Right ventricle myocardium superior (tissue), 1 donor: ENCODE results near the gene WRAP73. TPM values are rescaled to one million over a fixed set of nuclear protein-coding genes. Genes with fewer than 3 reads are reported as not detected.

Source experiments
- ATAC-seq: fragments of 200-7000 bp; cut with Tn5 transposase; one replicate; pipeline ENCODE4 v1.9.1; 2020; ENCODE audit warnings: mild to moderate bottlenecking; ENCODE audit not compliant: poor library complexity
- DNase-seq: peaks from one replicate; pipeline ENCODE4 v3.0.0-alpha.2; 2020
- intact Hi-C: fragments of 100-400 bp; cut with DNase I; formaldehyde crosslinking; loops from one replicate; pipeline ENCODE4 v1.11.2; 2022
- total RNA-seq: library from RNA; stranded (reverse); fragmentation: NEBNext Ultra II Directional; extraction: Animal tissue kit (Norgen Biotek cat#: 25700); gene quantifications from one replicate; pipeline ENCODE4 v1.2.1, GENCODE V29; 2021
- donor health status: DM: no; HTN: yes; CAD: no; lungs with severe emphysema.

WRAP73 gene
- total RNA-seq, 1 donor from 2014 or later, result 10.0 TPM

DNA sequence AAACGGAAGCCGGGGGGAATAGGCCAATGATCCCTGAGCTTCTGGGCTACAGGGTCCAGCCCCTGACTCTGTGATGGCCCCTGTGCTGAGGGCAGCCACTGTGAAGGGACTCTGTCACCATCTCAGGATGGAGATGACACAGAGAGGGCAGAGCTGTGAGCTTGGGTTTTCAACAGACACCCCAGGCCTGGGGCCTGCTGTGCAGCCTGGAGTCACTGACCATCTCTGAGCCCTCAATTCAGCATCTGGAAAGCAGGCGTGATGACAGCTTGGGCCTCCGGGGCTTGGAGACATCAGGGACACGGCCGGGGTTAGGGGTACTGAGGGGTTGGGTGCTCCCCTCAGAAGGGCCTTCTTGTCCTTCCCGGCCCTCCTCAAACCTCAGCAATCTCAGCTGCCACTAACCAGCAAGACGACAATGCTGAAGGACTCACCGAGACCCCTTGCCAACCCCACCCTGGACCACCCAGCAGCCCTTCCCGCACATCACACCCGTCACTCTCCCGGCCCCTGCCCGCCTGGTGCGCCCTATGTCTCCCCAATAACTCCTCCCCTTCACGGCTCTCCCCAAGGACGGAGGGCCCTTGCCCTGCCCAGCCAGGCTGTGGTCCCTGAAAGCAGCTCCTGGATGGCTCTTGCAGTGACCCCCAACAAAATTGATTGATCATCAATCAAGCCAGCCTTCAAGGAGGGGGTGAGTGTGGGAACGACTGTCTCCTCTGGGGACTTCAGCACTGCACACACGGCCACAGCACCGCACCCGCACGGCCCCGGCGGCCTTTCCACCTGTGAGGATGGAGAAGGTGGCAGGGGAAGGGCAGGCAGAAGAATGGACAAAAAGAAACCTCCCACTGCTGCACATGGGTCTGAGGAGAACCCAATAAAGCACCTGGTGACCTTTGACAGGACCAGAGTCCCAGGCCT, 42.9 kb downstream of the WRAP73 start:
- intact Hi-C loops, result no loop called here
- no peak for DNase-seq
- ATAC-seq, result no peak

DNA sequence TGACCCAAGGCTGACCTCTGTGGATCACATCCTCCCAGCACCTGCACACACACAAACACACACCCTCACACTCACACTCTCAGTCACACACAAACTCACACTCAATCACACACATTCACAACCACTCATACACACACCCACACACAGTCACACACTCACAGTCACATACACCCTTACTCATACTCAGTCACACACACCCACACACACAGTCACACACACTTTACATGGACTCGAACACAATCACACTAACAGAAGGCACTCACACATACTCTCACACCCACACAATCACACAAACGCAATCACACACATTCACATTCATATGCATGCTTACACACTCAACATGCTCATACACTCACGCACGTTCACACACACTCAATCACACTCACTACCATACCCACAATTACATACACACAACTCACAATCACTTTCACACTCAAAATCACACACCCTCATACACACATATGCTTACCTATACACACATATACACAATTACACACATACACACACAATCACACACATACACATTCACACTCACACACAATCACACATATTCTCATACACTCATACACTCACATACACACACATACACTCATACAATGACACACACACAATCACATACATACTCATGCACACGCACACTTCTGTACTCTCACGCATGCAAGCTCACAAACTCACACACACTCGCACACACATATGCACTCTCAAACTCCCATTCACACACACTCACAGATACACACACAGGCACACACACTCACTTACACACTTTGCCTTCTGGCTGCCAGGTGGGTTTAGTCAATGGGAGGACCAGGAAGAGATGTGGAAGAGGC, 44.7 kb downstream of the WRAP73 start:
- ATAC-seq (no peak), DNase-seq (no peak)
- intact Hi-C loops, result no loop called here

DNA sequence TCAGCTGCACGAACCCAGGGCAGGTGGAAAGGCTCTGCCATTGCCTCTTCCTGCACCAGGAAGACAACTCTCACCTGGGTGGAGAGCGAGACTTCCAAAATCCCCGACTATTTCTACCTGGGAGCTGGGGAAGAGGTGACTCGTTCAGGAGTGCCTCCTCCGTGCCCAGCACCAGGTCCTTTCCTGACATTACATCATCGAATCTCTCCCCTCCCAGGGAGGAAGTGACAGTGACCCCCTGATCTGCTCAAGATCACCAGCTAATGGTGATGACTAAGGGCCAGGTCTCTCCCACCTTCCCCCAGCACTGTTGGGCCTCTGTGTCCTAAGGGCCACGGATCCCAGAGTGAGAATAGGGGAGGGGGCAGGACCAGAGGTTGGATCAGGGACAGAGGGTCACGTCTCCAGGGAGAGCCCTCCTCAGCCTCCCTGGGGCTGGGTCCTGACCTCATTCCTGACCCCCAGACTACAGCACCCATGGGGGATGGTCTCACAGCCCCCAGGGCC, 45.4 kb downstream of the WRAP73 start:
- ATAC-seq (no peak), DNase-seq (no peak)
- intact Hi-C loops, result no loop called here

DNA sequence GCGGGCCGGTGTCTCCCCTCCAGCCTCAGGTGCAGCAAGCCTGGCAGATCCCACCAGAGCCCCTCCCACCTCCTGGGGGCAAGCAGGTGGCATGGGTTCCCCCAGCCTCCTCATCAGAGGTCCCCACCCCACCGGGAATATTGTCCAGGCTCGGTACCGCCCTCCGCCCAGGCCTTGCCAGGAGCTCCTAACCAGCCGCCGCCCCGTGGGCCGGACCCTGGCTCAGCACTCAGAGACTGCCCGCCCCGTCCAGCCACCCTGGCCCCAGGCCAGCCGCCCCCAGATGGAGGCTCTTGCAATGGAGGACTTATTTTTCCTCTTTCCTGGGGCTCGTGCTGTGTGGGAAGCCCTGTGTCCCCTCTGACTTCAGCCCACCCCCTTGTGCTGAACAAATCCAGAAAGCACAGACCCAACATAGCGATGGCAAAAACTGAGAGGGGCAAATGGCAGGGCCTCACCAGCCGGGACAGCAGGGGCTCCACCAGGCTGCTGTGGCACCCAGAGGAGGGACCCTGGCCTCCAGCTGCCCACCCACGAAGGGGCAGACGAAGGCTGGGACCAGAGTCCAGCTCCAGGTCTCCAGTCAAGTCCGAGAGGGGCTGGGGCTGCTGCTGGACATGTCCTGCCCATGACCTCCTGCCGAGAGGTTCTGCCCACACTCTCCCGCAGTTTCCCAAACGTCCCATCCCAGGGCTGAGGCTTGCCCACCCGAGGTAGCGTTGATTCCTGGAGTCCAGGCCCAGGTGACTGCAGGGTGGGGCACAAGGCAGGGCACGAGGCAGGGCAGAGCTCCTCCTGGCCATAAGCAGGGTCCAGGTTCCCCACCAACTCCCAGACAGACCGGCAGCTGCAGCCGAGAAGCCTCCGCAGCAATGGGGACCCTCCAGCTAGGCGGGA, 46.1 kb downstream of the WRAP73 start:
- no peak for DNase-seq
- ATAC-seq, result no peak

DNA sequence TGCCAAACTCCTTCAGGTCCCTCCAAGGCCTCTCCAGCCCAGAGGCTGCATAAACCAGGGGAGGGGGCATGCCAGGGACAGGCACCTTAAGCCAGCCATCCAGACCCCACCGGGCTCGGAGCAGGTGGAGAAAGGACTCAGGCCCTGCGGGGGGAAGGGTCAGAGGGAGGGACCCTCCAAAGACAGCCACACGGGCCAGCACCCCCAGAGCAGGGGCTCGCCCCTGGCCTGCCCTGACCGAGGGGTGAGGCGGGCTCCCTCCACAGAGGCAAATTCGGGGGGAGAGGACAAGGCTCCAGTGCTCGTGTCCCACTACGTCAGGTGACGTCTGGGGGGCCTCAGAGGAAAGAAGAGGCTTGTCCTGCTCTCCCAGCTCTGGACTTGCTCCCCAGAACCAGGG, 46.7 kb downstream of the WRAP73 start:
- DNase-seq, result no peak
- intact Hi-C loops, result no loop called here
- no peak for ATAC-seq

More for the DNA sequence above, 46.1 kb downstream of the WRAP73 start:
- intact Hi-C loops, result no loop called here

DNA sequence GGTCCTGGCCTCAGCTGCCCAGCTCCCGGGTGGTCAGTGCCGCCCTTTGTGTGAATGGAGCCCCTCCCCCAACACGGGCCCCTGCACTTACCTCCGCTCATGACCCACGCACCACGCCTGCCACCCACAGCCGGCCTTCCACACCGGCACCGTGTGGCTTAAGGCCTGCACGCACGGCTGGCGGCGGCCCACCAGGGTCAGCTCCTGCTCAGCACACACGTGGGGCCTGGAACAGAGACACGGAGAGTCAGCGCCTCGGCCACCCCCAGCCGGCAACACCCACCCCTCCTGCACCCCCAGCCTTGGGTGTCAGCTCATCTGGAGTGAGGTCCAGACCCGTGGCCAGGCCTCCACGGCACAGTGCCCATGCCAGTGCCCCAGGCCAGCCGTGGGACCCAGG, 47.5 kb downstream of the WRAP73 start:
- no peak for DNase-seq
- intact Hi-C loops, result no loop called here
- ATAC-seq, result no peak

DNA sequence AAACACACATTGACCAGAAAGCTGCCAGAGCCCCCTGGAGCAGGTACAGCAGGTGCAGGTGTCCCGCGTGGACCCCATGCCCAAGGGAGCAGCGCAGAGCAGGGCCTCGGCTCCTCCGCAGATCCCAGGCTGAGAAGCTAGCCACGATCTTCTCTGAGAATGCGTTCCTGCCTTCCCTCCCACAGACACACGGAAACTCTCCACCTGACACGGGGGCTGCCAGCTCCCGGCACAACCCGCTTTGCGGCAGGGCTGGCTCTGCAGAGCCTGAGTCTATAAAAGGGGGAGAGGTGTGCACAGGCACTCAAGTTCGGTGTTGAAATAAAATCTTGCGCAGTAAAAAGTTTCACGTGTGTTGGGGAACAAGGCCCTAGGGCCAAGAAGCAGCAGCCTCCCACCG, 48.2 kb downstream of the WRAP73 start:
- ATAC-seq (no peak), DNase-seq (no peak)
- intact Hi-C loops, result no loop called here

DNA sequence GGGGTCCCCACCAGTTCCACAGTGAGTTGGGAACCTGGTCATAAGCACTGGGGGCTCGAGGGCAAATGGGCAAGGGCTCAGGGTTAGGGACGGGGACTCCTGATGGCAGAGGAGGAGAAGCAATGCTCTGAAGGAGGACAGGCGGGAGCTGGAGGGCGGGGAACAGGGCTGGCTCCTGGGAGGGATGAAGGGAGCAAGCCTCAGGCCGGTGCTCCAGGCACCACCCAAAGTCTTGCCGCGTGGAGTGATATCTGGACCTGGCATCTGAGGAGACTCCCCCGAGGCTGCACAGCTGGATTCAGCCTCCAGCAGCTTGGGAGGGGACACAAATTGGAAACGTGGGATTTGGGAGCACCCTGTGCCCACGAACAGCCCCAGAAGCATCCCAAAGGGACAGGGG, 49.5 kb downstream of the WRAP73 start:
- ATAC-seq (no peak), DNase-seq (no peak)
- intact Hi-C loops, result no loop called here

DNA sequence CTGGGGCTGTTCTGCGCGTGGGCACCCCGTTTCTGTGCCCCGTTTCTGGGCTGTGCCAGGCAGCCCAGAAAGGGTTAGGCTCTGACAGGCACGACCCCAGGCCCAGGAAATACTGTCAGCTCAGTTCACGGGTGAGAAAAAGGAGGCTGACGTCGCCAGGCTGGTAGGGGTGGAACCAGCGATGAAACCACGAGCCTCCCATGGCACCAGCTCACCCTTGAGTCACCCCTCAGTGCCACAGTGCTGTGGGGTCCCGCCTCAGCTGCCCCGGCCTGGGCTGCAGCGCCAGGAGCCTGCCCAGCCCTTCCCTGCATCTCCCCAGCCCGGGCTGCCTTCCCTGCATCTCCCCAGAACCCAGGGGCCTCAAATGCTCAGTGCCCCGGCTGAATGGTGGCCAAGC, 50.1 kb downstream of the WRAP73 start:
- DNase-seq, result no peak
- ATAC-seq, result no peak
- intact Hi-C loops, result no loop called here

DNA sequence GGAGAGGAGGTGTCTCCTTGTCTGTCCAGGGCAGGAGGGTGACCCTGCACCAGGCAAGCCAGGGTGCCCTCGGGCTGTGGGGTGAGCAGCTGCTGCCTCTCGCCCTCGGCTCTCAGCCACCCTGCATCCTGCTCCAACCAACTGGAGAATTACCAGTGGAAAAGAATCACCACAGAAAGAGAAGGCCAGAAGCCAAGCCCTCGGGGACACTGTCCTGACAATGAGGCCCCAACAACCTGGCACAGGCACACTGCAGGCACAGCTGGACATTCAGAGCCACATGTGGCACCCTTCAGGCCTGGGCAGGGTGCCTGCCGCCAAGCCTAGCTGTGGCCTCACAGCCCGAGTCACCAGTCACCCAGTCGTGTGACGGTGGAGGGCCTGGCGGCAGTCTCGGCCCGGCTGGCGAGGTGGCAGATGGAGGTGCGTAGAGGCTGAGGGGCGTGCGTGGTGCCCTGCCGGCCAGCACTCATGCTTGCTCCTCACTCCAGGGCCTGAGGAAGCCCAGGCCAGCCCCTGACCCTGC, 50.6 kb downstream of the WRAP73 start:
- no peak for DNase-seq
- intact Hi-C loops, result no loop called here
- no peak for ATAC-seq

DNA sequence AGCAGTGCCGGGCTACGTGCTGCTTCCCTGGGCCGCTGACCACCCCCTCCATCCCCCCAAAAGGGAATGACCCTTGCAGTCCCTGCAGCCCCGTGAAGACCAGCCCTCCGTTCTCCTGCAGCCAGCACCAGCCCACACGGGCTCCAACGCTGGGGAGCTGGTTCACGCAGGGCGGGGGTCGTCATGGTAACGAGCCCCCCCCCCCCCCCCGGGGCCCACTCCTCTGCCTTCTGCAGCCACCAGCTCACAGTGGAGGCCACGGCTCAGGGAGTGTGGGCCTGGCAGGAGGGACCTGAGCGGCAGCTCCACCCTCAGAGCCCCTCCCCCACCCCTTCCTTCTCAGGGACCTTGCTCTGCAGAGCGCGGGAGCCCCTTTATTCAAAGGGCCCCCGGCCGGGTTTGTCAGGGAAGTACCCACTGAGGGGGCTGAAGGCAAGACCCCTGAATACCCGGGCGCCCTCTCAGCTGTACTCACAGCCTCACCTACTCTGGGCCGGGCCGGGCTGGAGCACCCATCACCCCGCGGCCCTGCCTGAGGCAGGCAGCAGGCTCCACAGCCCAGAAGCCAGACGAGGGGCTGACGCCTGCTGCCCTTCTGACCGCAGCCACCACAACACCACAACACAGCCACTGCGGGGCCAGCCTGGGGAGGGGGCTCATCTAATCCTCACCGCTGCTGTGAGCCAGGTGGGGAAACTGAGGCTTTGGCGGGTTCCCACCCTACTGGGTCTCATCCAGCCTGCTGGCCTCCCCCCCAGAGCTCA, 51.2 kb downstream of the WRAP73 start:
- intact Hi-C loops, result no loop called here
- DNase-seq (no peak), ATAC-seq (no peak)

DNA sequence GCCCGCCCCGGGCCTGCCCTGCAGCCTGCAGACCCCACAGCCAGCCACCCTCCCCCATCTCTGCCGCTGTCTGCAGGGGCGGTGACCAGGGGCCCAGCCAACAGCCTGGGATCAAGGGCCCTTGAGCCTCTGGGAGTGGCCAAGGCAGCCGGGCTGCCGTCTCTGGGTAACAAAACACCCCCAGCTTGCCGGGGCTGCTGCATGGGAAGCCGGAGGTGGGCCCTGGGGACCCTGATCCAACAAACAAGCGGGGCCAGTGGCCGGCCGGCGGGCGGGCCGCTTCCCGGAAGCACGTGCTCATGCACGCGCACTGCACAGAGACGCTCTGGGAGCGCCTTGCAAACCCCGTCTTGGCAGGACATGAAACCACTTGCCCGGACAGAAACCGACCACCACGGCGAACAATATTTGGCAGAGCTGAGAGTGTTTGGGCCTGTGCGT, 51.8 kb downstream of the WRAP73 start:
- peak; percentile 60 for ATAC-seq
- DNase-seq, result peak; percentile 74
- intact Hi-C loops, result no loop called here

DNA sequence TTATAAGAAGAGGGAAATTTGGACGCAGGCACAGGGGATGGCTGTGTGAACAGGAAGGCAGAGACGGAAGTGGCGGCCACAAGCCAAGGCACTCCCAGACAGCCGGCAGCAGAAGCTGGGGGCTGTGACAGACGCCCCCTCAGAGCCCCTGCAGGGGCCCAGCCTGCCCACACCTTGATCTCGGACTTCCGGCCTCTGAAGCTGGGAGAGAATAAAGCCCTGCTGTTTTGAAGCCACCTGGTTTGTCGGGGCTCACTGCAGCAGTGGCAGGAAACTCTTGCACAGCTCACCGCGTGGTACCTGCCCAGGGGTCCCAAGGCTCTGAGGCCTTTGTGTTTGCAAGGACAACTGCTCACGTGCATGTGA, 52.3 kb downstream of the WRAP73 start:
- ATAC-seq, result peak; percentile 26
- DNase-seq, result no peak
- intact Hi-C loops, result no loop called here

DNA sequence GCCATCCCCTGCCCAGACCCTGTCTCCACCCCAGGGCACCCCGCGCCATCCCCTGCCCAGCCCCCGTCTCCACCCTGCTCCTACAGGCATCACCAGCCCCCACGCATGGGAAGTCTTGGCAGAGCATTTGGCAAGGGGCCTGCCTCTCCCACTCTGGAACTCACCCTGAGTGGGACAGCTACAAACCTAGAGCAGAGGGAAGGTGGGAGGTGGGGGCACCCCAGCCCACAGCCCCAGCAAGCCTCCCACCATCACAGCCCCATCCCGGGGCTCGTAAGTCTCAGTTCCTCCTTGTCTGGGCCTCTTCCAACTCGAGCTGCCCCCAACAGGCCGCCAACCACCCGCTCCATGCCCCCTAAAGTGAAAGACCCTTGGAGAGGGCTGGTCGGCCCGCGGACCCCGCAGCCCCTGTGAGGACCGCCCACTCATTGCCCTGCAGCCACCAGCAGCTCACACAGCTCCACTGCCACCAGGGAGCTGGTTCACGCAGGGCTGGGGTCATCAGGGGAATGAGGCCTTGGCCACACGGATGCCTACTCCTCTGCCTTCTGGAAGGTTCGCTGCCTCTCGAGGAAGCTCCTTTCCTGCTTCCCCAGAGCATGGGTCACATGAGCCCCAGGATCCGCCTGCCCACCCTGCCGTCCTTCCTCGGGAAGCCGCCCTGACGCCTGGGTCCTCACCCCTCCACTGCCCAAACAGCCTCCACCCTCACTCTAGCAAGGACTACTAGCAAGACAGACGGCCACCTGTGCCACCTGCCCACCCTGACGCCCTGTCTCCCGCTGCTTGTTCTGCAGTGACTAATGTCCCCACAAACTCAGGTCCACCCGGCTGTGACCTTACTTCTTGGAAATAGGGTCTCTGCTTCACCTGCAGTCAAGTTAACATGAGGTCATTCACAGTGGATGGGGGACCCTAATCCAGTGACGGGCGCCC, 53.0 kb downstream of the WRAP73 start:
- ATAC-seq, result no peak
- intact Hi-C loops, result no loop called here

DNA sequence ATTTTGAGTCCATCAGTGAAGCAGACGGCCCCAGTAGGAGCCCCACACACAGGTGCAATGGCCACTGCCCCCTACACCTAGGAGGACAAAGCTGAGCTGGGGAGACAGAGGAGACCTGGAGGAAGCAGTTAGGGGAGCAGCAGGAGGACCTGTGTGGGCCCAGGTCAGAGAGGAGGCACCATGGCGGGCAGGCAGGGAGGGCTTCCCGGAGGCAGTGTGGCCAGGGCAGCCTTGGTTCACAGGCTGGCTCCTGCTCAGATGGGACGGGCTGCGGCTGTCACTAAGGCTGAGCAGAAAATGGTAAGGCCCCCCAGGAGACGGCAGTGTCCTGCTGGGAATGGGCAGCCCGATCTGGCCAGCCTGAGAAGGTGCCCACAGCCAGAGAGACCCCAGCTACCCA, 54.0 kb downstream of the WRAP73 start:
- ATAC-seq, result no peak
- intact Hi-C loops, result no loop called here

More for the DNA sequence above, 53.0 kb downstream of the WRAP73 start:
- no peak for DNase-seq

DNA sequence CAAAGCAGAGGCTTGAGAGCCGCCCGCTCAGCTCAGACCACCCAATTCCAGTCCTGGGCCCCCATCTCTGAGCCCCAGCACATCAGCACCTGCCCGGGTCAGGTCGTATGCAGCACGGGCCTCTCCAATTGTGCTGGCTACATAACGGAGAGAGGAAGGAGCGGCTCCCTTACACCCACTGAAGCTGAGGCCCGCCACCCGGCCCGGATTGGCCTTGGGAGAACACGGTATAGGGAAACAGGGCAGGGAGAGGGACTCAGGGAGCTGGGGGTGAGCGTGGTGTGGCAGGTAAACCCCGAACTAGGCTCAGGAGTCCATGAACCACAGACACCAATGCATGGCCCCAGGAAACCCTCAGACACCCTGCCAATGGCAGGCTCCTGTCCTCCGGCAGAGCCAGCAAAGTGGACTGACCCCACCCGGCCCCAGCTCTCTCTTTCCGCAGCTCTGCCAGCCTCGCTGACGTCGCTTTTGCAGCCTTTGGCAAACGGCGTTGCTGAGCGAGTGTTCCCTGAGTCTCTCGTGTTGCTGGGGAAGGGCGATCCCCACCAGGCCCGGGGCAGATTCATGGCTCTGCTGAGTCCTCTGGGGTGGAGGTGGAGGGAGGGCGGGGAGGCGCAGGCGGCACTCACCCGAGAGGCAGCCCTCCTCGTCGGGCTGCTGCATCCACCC, 55.1 kb downstream of the WRAP73 start:
- ATAC-seq, result no peak
- DNase-seq, result peak; percentile 59

More for the DNA sequence above, 54.0 kb downstream of the WRAP73 start:
- DNase-seq, result no peak

More for the DNA sequence above, 55.1 kb downstream of the WRAP73 start:
- intact Hi-C loops, result no loop called here
